Measurements from ENCODE around the gene LDHAL6A.
"Not testable (repeated sequence)": the region's sequence is repeated elsewhere in the genome, so short reads cannot be mapped to it uniquely, and the experiment has no call there.

LDHAL6A gene

GRCh38 chr11:18455686-18456372, at the start of gene LDHAL6A:
LDHAL6A (plus strand) TSS chr11:18455856; CDS start chr11:18456681, 825 bp downstream.
- DNase-seq = no peak

- DNase-seq = not testable (repeated sequence)
Observed at GRCh38 chr11:18407400-18407799, 48.3 kb upstream of the LDHAL6A start.

GRCh38 chr11:18408558-18409291, 46.9 kb upstream of the LDHAL6A start:
- DNase-seq = peak; percentile 52

- no peak for DNase-seq
Observed at GRCh38 chr11:18416459-18416858, 39.2 kb upstream of the LDHAL6A start.

GRCh38 chr11:18419040-18419439, 36.6 kb upstream of the LDHAL6A start:
- no peak for DNase-seq

- no peak for DNase-seq
Observed at GRCh38 chr11:18420067-18420466, 35.6 kb upstream of the LDHAL6A start.

GRCh38 chr11:18427240-18427639, 28.4 kb upstream of the LDHAL6A start:
- no peak for DNase-seq

GRCh38 chr11:18429332-18429731, 26.3 kb upstream of the LDHAL6A start:
- no peak for DNase-seq

GRCh38 chr11:18438691-18439090, 17.0 kb upstream of the LDHAL6A start:
- no peak for DNase-seq

- no peak for DNase-seq
Observed at GRCh38 chr11:18449251-18449650, 6.4 kb upstream of the LDHAL6A start.

GRCh38 chr11:18452927-18453326, 2.7 kb upstream of the LDHAL6A start:
- DNase-seq = no peak

- DNase-seq = no peak
Observed at GRCh38 chr11:18457450-18457849, 1.8 kb downstream of the LDHAL6A start.

- DNase-seq = no peak
Observed at GRCh38 chr11:18459634-18460033, 4.0 kb downstream of the LDHAL6A start.

- DNase-seq = no peak
Observed at GRCh38 chr11:18461909-18462308, 6.3 kb downstream of the LDHAL6A start.

- no peak for DNase-seq
Observed at GRCh38 chr11:18463439-18463838, 7.8 kb downstream of the LDHAL6A start.

- DNase-seq = no peak
Observed at GRCh38 chr11:18466402-18466801, 10.7 kb downstream of the LDHAL6A start.

- no peak for DNase-seq
Observed at GRCh38 chr11:18468059-18468458, 12.4 kb downstream of the LDHAL6A start.

- DNase-seq = no peak
Observed at GRCh38 chr11:18468961-18469360, 13.3 kb downstream of the LDHAL6A start.

- DNase-seq = peak; percentile 33
Observed at GRCh38 chr11:18471995-18472394, 16.3 kb downstream of the LDHAL6A start.

- no peak for DNase-seq
Observed at GRCh38 chr11:18472587-18472986, 16.9 kb downstream of the LDHAL6A start.

GRCh38 chr11:18479063-18479462, 23.4 kb downstream of the LDHAL6A start:
- DNase-seq = no peak

- no peak for DNase-seq
Observed at GRCh38 chr11:18485913-18486528, 30.4 kb downstream of the LDHAL6A start.

GRCh38 chr11:18490319-18490718, 34.7 kb downstream of the LDHAL6A start:
- DNase-seq = no peak

Measured in stimulated activated CD8-positive, alpha-beta memory T cell treated with anti-CD3 and anti-CD28 coated beads, Interleukin-4, amount 100 ng/mL, for 48 hours (primary cell).